HG02870 (cell line): Measurements from ENCODE around the gene POT1.
"Not testable (repeated sequence)": the region's sequence is repeated elsewhere in the genome, so short reads cannot be mapped to it uniquely, and the experiment has no call there.

ENCODE experiments used
- ATAC-seq: cut with Tn5 transposase; IDR thresholded peaks from one replicate; pipeline ENCODE4 v1.9.1; 2021; ENCODE audit warnings: mild to moderate bottlenecking, moderate library complexity; ENCODE audit not compliant: unreplicated experiment

Gene POT1, protein sequence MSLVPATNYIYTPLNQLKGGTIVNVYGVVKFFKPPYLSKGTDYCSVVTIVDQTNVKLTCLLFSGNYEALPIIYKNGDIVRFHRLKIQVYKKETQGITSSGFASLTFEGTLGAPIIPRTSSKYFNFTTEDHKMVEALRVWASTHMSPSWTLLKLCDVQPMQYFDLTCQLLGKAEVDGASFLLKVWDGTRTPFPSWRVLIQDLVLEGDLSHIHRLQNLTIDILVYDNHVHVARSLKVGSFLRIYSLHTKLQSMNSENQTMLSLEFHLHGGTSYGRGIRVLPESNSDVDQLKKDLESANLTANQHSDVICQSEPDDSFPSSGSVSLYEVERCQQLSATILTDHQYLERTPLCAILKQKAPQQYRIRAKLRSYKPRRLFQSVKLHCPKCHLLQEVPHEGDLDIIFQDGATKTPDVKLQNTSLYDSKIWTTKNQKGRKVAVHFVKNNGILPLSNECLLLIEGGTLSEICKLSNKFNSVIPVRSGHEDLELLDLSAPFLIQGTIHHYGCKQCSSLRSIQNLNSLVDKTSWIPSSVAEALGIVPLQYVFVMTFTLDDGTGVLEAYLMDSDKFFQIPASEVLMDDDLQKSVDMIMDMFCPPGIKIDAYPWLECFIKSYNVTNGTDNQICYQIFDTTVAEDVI

DNA sequence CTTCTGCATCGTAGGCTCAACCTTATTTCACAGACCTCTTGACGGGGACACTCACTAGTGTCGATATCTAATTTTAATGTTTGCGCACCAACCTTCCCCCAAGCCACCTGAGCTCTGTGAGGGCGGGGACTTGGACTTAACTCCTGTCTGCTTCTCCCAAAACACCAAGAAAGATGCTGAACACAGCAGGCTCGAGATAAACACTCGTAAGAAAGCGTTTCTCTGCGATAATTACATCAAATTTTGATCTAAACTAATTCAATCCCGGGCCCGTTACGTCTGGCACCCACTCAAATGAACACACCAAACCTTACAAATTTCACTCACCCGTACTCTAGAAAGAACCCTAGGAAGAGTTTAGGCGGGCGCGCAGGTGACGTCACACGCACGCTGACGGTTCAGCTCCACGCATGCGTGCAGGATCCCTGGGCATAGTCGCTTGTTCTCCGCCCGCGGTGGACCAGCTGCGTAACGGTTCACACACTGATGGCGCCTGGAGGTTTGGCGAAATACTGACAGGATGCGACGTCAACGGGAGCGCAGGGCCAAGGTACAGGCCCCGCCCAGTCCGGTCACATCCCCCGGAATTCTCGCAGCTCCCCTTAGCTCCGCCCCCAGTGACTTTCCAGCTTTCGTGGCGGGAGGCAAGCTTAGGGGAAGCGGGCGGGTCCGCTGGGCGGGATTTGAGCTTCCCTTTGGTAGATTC is at the start of gene POT1:
TSS of gene POT1 (minus strand) at position 359 of the 706 bp plus-strand sequence. CDS start 32,652 bp downstream, outside the sequence.
- peak; percentile 100 for ATAC-seq

DNA sequence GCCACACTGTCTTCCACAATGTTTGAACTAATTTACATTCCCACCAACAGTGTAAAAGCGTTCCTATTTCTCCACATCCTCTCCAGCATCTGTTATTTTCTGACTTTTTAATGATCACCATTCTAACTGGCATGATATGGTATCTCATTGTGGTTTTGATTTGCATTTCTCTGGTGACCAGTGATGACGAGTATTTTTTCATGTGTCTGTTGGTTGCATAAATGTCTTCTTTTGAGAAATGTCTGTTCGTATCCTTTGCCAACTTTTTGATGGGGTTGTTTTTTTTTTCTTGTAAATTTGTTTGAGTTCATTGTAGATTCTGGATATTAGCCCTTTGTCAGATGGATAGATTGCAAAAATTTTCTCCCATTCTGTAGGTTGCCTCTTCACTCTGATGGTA is 45.5 kb upstream of the POT1 start:
- ATAC-seq = not testable (repeated sequence)

DNA sequence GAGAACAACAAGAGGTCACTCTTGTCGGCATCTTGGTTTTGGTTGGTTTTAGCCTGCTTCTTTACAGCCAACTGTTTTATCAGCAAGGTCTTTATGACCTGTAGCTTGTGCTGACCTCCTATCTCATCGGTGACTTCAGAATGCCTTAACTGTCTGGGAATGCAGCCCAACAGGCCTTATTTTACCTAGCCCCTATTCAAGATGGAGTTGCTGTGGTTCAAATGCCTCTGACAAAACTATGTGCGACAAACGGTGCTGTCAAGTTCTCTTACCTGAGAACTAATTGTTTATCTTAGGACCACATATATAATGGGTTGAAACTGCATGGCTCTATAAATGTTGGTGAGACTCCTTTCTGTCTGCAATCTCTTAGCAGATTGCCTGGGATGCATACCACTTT is 35.9 kb upstream of the POT1 start:
- ATAC-seq = no peak

DNA sequence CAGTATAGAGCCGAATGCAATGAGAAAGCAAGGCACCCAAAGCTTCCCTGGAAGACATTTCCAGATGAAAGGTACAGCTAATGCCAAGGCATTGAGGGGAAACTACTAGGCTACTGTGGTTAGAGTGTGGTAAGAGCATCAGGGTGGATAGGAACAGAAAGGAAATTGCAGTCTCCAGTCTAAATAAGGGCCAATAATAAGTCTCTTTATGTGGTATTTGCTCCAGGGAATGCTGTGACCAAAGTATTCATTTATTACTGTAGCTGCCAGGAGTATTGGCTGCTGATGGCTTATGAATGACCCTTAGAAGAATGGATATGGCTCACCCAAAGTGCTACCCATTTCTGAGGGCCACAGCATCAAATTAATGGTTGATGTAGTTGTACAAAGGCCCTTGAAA is 30.1 kb upstream of the POT1 start:
- ATAC-seq = no peak

DNA sequence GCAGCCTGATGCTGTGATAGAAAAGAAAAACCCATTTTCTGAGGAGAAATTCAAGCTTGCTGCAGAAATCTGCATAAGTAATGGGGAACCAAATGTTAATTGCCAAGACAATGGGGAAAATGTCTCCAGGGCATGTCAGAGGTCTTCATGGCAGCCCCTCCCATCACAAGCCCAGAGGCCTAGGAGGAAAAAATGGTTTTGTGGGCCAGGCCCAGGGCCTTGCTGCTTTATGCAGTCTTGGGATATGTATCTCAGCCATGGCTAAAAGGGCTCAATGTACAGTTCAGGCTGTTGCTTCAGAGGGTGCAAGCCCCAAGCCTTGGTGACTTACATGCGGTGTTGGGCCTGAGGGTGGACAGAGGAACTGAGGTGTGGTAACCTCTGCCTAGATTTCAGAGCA is 28.3 kb upstream of the POT1 start:
- not testable (repeated sequence) for ATAC-seq

DNA sequence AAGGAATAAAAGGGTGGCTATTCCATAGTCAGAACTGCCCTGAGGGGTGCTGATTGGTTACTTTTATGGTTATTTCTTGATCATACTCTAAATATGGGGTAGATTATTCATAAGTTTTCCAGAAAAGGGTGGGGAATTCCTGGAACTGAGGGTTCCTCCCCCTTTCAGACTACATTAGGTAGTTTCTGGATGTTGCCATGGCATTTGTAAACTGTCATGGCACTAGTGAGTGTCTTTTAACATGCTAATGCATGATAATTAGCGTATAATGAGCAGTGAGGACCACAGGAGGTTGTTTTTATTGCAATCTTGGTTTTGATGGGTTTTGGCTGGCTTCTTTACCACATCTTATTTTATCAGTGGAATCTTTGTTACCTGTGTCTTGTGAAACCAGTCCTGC is 26.5 kb upstream of the POT1 start:
- ATAC-seq = no peak

DNA sequence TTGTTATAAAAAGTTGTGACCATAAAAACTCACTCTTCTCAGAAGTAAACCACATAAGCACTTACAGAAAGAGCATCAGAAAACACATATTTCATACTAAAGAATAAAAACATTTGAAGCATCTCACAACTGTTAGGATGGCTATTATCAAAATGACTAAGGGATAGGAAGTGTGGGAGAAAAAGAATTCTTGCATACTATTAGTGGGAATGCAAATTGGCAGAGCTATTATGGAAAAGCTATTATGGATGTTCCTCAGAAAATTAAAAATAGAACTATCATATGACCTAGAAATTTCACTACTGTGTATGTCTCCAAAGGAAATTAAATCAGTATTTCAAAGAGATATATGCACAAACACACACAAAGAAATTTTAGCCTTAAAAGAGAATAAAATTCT is 25.2 kb upstream of the POT1 start:
- ATAC-seq = no peak

DNA sequence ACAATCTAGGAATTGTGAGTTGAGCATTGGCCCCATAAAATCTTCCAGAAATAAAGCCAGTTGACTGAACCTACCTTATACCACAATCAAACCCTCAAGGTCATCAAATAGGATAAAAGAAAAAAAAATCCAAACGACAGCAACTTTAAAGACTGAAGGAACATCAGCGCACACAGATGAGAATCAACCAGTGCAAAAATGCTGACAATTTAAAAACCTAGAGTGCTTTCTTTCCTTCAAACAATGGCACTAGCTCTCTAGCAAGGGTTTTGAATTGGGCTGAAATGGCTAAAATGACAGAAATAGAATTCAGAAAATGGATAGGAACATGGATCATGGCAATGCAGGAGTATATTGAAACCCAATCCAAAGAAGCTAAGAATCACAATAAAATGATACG is 16.1 kb upstream of the POT1 start:
- ATAC-seq = no peak

DNA sequence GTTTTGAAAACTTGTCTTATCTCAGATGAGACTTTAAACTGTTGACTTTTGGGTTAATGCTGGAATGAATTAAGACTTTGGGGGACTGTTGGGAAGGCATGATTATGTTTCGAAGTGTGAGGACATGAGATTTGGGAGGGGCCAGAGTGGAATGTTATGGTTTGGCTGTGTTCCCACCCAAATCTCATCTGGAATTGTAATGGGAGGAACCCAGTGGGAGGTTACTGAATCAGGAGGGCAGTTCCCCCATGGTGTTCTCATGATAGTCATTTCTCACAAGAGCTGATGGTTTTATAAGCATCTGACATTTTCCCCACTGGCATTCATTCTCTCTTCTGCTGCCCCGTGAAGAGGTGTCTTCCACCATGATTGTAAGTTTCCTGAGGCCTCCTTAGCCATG is 13.8 kb upstream of the POT1 start:
- no peak for ATAC-seq

DNA sequence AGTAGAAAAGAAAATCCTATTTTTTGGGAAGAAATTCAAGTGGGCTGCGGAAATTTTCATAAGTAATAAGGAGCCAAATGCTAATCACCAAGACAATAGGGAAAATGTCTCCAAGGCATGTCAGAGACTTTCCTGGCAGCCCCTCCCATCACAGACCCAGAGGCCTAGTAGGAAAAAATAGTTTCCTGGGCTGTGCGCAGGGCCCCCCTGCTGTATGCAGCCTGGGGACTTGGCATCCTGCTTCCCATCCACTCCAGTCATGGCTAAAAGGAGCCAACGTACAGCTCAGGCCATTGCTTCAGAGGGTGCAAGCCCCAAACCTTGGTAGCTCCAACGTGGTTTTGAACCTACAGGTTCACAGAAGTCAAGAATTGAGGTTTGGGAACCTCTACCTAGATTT is 12.8 kb upstream of the POT1 start:
- no peak for ATAC-seq

DNA sequence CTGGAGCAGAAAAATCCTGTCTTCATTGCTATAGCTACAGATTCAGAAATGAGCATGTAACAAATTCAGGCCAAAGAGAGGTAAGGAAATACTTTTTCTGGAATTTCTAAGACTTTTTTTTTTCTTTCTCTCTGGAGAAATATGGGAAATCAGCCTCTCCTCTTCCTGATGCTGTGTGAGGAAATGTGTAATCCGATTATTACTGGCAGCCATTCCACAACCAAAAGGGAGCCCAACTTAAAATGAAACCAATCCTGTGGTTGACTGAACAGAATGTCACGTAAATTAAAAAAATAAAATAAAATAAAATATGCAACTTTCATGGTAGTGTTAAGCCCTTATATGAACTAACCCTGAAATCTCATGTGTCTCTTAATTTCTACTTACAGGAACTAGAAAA is 10.7 kb upstream of the POT1 start:
- ATAC-seq = no peak

DNA sequence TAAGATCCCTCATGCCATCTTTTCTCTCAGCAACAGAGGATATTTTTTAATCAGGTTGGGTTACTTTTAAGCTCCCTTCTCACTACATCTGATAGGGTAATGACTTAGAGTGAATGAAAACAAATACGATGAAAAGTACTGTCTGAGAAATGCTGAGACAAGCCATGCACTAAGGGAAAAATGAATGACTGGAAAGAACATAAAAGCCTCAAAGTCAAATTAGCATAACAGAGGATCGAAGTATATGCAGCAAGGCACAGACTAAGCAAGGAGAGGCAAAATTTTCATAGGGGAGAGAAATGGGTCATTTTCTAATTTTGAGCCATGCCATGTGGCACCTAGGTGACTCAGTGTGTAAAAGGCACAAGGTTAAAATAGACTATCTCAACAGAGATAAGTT is 8.5 kb upstream of the POT1 start:
- no peak for ATAC-seq

DNA sequence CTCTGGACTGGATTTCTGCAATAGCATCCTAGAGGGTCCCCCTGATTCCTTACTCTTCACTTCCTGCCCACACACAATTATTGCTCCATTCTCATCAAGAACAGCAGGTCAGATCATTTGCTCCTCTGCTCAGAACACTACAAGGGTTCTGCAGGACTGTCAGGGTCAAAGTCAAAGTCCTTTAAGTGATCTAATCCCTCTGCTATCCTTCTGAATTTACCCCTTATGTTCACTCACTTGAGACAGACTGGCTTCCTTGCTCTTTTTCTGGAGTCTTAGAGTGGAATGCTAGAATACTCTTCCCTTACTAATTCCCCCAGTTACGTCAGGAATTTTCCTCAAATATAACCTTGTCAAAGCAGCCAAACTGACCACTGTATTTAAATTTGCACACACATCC is 7.5 kb upstream of the POT1 start:
- ATAC-seq = no peak

DNA sequence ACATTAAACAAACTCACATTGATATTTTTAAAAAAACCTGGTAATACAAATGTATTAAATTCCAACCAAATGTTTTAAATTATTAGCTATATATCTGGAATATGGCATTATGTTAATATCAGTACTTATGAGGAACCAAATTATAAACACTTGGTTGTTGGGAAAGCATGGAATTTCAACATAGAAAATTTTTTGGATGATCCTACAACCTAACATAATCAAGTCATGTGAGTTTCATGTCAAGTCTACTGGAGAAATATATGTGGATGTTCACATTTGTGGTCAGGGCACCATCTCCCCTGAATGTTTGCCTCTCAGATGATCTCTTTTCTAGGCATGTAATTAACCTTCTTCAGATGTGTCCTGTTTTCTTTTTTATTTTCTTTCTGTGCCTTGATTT is 5.2 kb upstream of the POT1 start:
- no peak for ATAC-seq

DNA sequence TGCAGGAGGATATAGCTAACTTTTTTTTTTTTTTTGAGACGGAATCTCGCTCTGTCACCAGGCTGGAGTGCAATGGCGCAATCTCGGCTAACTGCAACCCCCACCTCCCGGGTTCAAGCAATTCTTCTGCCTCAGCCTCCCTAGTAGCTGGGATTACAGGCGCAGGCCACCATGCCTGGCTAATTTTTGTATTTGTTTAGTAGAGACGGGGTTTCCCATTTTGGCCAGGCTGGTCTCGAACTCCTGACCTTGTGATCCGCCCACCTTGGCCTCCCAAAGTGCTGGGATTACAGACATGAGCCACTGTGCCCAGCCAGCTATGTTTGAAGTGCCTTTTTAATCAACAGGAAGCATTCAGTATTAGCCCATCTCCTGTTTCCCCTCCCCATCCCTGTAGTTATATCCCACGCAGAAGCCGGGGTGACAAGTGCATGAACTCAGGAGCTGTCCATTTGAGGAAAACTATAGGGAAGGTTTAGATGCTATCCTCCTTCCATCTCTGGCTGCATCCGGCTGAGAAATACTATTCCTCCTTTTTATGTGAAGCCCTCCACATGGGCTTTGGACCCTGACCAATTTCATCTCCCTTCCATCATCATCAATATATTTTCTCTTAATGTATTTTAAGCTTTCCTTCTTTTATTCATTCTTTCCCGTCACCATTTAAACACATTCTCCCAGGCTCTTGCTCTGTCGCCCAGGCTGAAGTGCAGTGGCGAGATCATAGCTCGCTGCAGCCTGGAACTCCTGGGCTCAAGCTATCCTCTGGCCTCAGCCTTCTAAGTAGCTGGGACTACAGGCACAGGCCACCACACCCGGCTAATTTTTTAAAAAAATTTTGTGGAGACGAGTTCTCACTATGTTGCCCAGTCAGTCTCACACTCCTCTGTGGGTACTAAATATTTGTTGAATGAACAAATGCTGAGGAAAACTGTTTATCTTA is 1.3 kb upstream of the POT1 start:
- ATAC-seq = no peak

DNA sequence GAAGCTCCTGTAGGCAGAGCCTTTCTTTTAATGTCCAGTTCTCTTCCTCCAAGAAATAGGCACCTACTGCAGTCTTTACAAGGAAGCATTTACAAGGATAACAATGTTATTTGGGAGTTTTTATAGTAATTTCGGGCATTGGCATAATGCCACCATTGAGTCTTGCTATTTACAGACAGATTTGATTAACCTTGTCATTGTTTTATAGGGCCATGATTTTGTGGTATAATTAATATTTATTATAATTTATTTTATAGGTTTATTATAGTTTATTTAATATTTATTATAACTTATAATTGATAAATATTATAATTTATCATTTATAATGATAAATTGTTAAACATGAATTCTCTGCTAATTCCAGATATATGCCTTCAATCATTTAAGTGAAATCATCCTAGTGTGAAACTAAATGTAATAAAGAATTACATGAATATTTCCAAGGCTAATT is 573 bp upstream of the POT1 start:
- no peak for ATAC-seq

DNA sequence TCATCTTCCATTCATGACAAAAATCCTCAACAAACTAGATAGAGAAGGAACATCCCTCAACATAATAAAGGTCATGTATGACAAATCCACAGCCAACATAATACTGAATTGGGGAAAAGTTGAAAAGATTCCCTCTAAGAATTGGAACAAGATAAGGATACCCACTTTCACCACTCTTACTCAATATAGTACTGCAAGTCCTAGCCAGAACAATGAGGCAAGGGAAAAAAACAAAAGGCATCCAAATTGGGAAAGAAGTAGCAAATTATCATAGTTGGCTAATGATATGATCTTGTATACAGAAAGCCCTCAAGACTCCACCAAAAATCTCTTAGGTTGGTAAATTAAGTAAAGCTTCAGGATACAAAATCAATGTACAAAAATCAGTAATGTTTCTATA is 4.7 kb downstream of the POT1 start:
- ATAC-seq = no peak

DNA sequence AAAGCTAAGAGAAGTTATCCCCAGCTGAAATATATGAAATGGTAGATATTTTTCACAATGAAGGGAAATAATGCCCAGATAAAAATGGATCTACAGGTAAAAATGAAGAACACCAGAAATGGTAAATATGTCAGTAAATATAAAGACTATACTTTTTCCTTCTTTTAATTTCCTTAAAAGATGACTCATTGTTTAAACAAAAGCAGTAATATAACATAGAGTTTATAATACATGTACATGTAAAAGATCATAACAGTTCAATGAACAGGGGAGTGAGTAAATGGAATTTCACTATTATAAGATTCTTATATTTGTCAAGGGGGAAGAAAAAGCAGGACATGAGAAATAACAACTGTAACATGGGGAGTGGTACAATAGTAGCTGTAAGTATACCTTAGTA is 7.4 kb downstream of the POT1 start:
- ATAC-seq = no peak

DNA sequence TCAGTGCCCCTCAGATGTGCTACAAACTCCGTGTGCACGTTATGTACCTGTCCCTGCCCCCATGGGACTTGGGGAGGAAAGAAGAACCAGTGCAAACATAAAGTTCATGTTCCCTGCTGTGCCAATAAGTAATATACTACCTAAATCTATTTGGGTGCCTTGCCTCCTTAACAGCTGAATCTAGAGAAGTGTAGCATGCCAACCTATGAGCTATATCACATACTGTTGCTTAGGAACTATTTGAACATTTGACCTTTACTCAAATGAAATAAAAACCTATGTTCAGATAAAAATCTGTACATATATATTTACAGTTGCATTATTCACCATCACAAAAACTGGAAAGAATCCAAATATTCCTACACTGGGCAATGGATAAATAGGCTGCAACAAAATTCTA is 9.8 kb downstream of the POT1 start:
- no peak for ATAC-seq

DNA sequence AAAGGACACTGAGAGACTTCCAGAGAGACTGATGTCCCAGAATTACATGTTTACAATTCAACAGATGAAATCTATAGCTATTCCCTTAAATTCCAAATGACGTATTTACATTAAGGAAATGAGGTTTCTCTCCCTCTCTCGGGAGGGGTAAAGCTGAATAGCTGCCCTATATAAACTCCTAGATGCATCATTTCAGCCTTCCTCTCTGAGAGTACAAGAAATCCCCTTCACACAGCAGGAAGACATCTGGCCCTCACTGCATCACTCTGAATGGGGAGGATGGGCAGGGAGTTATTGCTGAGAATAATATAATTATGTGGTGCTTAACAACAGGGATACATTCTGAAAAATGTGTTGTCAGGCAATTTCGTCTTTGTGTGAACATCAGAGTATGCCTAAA is 11.0 kb downstream of the POT1 start:
- peak; percentile 81 for ATAC-seq

DNA sequence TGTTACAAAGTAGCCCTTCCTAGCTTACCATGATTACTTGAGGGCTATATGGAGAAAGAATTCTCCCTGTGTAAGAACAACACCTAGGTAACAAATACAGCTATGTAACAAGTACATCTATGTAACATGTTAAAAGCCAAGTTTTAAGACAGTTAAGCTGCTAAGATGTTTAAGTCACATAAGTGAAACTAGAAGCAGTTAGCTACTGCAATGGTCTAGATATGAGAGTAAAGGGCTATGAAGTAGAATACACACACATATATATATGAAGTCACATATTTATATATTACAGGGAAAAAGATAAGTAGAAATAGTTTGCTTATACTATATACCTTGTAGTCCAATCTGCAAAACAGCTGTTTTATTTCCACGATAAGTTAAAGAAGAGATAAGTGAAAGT is 14.4 kb downstream of the POT1 start:
- ATAC-seq = peak; percentile 55
